Right lung (tissue), 10 donors: ENCODE measurements around the gene C5AR2. TPM values are rescaled to one million over a fixed set of nuclear protein-coding genes. Genes with fewer than 3 reads are reported as not detected.
"Not testable (repeated sequence)": the region's sequence is repeated elsewhere in the genome, so short reads cannot be mapped to it uniquely, and the experiment has no call there.

ENCODE experiments used
- DNase-seq, 2 donors: peaks; one replicate each; pipeline ENCODE4 v3.0.0-alpha.2; 2013
- long read RNA-seq, 8 donors: transcript quantifications; one replicate each; lab custom pipeline, GENCODE V29; 2026
- polyA plus RNA-seq, 5 donors: library from polyadenylated mRNA; unstranded; fragments of 120-200 nt; gene quantifications; one replicate each; pipeline versions ENCODE4 v1.2.1 to v1.2.3, GENCODE V29; 2013; ENCODE audit warnings: inconsistent platforms in 1 of 5, low replicate concordance in 1 of 5; ENCODE audit not compliant: insufficient read length in 5 of 5, insufficient read depth in 1 of 5

C5AR2 gene
- polyA plus RNA-seq = under 1 TPM; 0.38 to 0.63 (median 0.57) TPM
- long read RNA-seq, donor 1 = 0 reads
- long read RNA-seq, donor 2 = 0 reads
- long read RNA-seq, donor 3, partial matches to known transcripts = 0 of 1 reads
- long read RNA-seq, donor 3, other reads (novel, unspliced or antisense) = 0 of 1 reads
- long read RNA-seq, donor 4 = 0 reads
- long read RNA-seq, donor 5 = 0 reads
- long read RNA-seq, donor 6 = 0 reads
- long read RNA-seq, donor 7, partial matches to known transcripts = 0 of 1 reads
- long read RNA-seq, donor 7, other reads (novel, unspliced or antisense) = 0 of 1 reads
- long read RNA-seq, donor 8 = 0 reads

GRCh38 chr19:47331931-47332547, at the start of gene C5AR2:
Gene C5AR2 (plus strand): TSS chr19:47332175. CDS start chr19:47340800, 8,625 bp downstream.
- DNase-seq = no peak

DNA sequence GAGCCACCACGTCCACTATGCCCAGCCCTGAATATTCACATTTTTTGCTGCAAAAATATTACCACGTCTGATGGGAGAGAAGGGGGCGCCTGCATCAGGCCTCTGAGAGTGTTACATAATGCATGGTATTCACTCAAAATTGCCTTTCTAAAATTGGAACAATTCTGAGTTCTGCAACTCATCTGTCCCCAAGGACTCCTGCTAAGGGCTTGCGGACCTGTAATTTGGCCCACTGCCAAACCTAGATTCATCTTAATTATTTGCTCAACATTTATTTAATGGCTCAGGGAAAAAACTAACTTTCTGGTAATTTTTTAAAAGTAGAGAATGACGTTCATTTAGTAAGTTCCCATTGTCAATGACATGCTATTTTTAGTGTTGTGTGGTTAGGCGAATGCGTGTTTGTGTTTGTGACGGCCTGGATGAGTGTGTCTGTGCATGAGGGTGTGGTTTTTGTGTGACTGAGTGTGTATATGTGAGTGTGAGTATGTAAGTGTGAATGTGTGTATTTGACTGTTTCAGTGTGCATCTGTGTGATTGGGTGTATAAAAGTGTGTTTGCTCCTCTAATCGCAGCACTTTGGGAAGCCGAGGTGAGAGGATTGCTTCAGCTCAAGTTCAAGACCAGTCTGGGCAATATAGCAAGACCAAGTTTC, 48.4 kb upstream of the C5AR2 start:
- DNase-seq = no peak

DNA sequence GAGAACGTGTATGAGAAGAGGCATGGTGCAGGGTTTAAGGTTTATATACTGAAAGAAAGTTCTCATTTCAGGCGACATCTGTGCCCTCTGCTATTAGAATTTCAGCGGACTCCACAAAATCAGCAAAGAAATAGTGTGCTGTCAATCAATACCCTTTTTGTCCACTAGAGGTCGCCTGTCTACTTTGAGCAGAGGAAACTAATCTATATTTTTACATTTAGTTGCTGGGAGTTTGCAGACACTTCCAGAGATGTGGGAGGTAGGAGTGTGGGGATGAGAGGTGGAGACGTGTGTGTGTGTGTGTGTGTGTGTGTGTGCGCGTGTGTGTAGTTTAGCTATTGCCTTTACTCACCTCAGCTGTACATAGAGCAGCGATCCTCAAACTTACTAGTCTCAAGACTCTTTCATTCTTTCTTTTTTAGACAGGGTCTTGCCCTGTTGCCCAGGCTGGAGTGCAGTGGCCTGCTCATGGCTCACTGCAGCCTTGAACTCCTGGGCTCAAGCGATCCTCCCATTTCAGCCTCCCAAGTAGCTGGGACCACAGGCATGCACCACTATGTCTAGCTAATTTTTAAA, 47.6 kb upstream of the C5AR2 start:
- DNase-seq = peak in 1 of 2 donors; percentile 64

GRCh38 chr19:47296036-47296435, 35.9 kb upstream of the C5AR2 start:
- peak in 1 of 2 donors; percentile 50 for DNase-seq

DNA sequence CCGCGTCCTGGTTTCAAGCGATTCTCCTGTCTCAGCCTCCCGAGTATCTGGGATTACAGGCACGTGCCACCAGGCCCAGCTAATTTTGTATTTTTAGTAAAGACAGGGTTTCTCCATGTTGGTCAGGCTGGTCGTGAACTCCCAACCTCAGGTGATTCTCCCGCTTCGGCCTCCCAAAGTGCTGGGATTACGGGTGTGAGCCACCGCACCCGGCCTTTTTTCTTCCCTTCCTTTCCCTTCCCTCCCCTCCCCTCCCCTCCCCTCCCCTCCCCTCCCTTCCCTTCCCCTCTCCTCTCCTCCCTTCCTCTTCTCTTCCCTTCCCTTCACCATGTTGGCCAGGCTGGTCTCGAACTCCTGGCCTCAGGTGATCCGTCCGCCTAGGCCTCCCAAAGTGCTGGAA, 31.1 kb upstream of the C5AR2 start:
- not testable (repeated sequence) for DNase-seq

DNA sequence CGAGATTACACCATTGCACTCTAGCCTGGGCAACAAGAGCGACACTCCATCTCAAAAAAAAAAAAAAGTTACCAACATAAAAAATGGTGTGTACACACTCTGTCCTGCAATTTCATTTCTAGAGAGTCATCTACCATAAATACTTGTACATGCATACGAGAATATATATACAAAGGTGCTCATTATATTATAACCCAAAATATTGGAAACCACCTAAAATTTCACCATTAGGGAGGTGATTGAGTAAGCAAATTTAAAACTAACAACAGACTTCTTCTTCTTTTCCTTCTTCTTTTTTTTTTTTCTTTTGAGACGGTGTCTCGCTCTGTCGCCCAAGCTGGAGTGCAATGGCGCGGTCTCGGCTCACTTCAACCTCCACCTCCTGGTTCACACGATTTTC, 29.7 kb upstream of the C5AR2 start:
- DNase-seq = no peak

GRCh38 chr19:47303966-47304365, 28.0 kb upstream of the C5AR2 start:
- no peak for DNase-seq

DNA sequence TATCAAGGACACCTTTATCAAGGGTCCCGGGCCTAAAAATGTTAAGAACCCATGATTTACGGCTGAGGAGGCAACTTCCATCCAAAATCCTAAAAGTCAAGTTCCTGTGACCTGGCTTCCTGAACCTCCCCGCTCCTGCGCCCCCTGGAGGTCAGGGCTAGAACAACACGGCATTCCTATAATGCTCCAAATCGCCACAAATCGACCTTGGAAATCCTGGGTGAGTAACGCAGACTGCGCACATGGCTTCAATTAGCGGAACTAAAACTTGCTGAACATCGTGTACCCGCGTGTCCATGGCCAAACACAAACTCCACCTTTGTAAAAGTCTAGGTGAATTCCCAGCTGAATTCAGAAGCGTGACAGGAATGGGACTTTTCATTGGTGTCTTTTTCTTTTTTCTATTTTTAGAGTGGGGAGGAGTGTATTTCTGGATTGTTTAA, 26.6 kb upstream of the C5AR2 start:
- peak in 1 of 2 donors; percentile 39 for DNase-seq

DNA sequence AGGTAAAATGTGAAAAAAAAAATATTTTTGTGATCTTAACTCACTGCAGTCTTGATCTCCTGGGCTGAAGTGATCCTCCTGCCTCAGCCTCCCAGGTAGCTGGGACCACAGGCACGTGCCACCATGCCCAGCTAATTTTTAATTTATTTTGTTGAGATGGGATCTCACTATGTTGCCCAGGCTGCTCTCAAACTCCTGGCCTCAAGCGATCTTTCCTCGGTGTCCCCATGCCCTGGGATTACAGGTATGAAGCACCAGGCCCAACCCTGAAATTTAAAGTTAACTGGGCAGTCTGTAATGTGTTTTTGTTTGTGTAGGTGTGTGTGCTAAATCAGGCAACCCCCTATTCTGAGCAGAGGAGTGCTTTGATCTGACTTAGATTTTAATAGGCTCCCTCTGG, 25.7 kb upstream of the C5AR2 start:
- no peak for DNase-seq

GRCh38 chr19:47309038-47309437, 22.9 kb upstream of the C5AR2 start:
- DNase-seq = no peak

- DNase-seq = no peak
Measured at GRCh38 chr19:47309608-47310007, 22.4 kb upstream of the C5AR2 start, which contains the start of gene C5AR1. Gene C5AR1 (plus strand): TSS chr19:47309861. CDS start chr19:47309896, 35 bp downstream.

DNA sequence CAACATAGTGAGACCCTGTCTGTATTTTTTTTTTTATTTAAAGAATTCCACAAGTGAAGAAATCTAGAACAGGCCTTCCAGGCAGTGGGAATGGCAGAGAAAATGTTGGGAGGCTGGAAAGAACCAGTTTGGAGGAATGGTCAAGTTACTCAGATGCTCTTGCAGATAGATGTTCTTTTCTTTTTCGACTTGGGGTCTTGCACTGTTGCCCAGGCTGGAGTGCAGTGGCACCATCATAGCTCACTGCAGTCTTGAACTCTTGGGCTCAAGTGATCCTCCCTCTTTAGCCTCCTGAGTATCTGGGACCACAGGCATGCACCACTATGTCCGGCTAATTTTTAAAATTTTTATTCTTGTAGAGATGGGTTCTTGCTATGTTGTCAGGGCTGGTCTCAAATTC, 21.7 kb upstream of the C5AR2 start:
- no peak for DNase-seq

- no peak for DNase-seq
Measured at GRCh38 chr19:47310819-47311218, 21.2 kb upstream of the C5AR2 start.

GRCh38 chr19:47312366-47313006, 19.5 kb upstream of the C5AR2 start:
- no peak for DNase-seq

DNA sequence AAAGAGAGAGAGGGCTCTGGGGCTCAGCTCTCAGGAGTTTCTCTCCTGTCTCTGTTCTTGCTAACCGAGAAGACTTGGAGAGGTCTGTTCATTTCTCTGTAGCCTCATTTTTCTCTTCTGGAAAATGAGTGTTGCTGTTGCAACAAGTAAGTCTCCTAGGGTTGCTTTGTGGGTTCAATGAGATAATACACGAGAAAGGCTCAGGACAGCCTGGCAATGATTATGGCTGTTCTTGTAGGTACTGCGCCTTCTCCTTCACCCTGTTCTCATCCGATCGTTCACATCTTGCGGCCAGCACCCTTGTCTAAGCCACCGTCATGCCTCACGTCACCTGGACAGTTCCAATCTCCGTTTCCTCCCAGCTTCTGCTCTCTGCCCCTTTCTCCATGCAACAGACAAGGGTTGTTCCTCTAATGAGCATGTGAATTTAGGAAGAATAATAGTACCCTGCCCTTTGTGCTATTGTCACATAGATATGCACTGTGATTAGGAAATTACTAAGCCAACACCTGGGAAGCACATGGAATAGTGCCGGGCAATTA, 18.1 kb upstream of the C5AR2 start:
- DNase-seq = no peak

DNA sequence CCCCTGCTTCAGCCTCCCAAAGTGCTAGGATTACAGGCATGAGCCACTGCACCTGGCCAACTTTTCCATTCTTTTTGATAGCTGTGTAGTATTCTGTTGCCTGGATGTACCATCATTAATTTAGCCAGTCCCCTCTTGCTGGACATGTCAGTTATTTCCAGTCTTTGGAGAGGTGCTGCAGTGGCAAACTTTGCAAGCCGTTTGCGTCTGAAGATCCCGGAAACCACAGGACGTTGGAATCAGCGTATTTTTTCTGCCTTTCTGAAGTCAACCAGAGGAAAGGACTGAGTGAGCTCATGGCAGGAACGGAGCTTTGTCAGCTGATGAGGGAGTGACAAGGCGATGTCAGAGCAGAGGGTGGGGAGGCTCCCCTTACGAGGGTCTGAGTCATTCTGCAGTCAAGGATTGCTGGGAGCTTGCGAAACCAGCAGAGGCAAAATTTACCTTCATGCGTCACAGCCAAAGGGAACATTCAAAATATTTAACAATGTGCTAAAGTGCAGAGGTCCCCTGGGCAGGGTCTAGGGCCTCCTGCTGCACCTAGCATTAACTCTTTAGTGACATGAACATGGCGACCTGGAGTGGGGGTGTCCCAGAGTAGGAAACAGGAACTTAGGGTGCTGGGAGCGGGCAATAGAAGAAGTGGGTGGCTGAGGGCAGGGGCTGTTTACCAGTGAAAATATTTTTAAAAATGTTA, 16.7 kb upstream of the C5AR2 start:
- DNase-seq = no peak

GRCh38 chr19:47316513-47316912, 15.5 kb upstream of the C5AR2 start:
- DNase-seq = no peak

GRCh38 chr19:47319923-47320871, 11.8 kb upstream of the C5AR2 start:
- DNase-seq = no peak

DNA sequence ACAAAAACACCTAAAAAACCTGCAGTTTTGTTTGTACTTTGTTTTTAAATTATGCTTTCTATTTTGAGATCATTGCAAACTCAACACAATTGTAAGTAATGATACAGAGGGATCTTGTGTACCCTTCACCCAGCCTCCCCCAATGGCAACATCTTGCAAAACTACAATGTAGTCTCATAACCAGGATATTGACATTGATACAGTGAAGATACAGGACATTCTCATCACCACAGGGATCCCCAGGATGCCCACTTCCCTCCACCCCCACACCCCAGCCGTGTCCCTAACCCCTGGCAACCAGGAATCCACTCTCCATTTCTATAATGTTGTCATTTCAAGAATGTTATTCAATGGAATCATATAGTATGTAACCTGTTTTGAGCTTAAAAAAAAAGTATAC, 10.3 kb upstream of the C5AR2 start:
- DNase-seq = no peak

DNA sequence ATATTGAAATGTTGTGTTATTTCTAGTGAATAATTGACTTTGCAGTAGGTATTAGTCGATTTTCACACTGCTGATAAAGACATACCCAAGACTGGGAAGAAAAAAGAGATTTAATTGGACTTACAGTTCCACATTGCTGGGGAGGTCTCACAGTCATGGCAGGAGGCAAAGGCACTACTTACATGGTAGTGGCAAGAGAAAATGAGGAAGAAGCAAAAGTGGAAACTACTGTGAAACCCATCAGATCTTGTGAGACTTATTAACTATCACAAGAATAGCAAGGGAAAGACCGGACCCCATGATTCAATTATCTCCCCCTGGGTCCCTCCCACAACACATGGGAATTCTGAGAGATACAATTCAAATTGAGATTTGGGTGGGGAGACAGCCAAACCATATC, 9.9 kb upstream of the C5AR2 start:
- no peak for DNase-seq
